Lower leg skin (tissue), 4 donors: Measurements from ENCODE around the gene EPHA1. TPM values are rescaled to one million over a fixed set of nuclear protein-coding genes. Genes with fewer than 3 reads are reported as not detected.
A peak's percentile ranks its signal among the peaks of the same experiment; 100 is the strongest.

Source experiments
- DNase-seq, 2 donors: peaks; one replicate each; pipeline ENCODE4 v3.0.0-alpha.2; 2019; ENCODE audit warnings: low spot score in 2 of 2
- H3K4me3 ChIP-seq: fragments of 200-600 bp; sonication (generic); 2 replicates; pipeline ENCODE4 v1.5.1; 2017; ENCODE audit warnings: mild to moderate bottlenecking, low read depth; ENCODE audit not compliant: poor library complexity, severe bottlenecking
- CTCF ChIP-seq, 3 donors: fragments of 450-650 bp; IDR thresholded peaks; one replicate each; pipeline ENCODE4 v1.5.1; 2016; ENCODE audit warnings: antibody characterized with exemption in 3 of 3, mild to moderate bottlenecking in 3 of 3, moderate library complexity in 2 of 3
- POLR2A ChIP-seq, 2 donors: fragments of 450-650 bp; IDR thresholded peaks; one replicate each; pipeline ENCODE4 v1.6.1; 2016 to 2017; ENCODE audit warnings: antibody characterized with exemption in 2 of 2, mild to moderate bottlenecking in 1 of 2, moderate library complexity in 1 of 2
- WGBS, 2 donors: methylation state at CpG; one replicate each; pipeline ENCODE4 v1.1.5; 2018; 5-methylcytosine and 5-hydroxymethylcytosine counted together
- intact Hi-C: fragments of 100-400 bp; cut with DNase I; formaldehyde crosslinking; loops from one replicate; pipeline ENCODE4 v1.15.0; 2023; ENCODE audit warnings: low total_unique reads
- total RNA-seq, 4 donors: library from RNA; depleted of rRNA; stranded (reverse); fragments of >200 nt; gene quantifications; one replicate each; pipeline ENCODE4 v1.1.0, GENCODE V29; 2016

The EPHA1 gene
- total RNA-seq, 4 donors from 2014 or later: 51.7 to 94.5 (median 64.2) TPM

GRCh38 chr7:143383642-143383957 lies 25.1 kb downstream of the EPHA1 start:
- intact Hi-C loops: no loop called here
- TF ChIP-seq POLR2A (IDR thresholded peaks at IDR 0.05) (no peak), CTCF (IDR thresholded peaks at IDR 0.05) (no peak)
- H3K4me3 ChIP-seq: no peak overlapping the region
- peak in 1 of 2 donors; percentile 80 for DNase-seq
- 30 to 40% methylated on average over 1 of the region's 1 CpG for WGBS, 2 donors

DNA sequence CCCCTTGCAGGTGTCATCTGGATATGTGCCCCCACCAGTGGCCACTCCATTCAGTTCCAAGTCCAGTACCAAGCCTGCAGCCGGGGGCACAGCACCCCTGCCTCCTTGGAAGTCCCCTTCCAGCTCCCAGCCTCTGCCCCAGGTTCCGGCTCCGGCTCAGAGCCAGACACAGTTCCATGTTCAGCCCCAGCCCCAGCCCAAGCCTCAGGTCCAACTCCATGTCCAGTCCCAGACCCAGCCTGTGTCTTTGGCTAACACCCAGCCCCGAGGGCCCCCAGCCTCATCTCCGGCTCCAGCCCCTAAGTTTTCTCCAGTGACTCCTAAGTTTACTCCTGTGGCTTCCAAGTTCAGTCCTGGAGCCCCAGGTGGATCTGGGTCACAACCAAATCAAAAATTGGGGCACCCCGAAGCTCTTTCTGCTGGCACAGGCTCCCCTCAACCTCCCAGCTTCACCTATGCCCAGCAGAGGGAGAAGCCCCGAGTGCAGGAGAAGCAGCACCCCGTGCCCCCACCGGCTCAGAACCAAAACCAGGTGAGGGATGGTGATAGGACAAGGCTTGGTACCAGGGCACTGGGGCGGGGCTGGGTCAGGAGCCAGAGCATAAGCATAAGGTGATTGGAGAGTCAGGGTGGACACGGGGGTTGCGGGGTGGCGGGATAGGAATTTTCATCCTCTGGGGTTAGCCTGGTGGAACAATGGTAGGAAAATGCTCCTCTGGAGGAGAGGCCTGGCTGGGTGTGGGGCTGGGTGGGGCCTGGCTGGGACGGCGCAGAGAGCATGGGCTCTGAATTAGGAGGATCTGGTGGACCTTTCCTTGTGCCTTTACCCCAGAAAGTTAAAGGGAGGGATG lies 25.6 kb downstream of the EPHA1 start:
- intact Hi-C loops: no loop called here
- TF ChIP-seq CTCF (IDR thresholded peaks at IDR 0.05): no peak
- TF ChIP-seq POLR2A (IDR thresholded peaks at IDR 0.05): no peak
- H3K4me3 ChIP-seq: peak overlapping the region; percentile 89
- DNase-seq: peak in 1 of 2 donors; percentile 87
- WGBS, 2 donors: 73 to 78% methylated on average over 15 of the region's 15 CpGs

DNA sequence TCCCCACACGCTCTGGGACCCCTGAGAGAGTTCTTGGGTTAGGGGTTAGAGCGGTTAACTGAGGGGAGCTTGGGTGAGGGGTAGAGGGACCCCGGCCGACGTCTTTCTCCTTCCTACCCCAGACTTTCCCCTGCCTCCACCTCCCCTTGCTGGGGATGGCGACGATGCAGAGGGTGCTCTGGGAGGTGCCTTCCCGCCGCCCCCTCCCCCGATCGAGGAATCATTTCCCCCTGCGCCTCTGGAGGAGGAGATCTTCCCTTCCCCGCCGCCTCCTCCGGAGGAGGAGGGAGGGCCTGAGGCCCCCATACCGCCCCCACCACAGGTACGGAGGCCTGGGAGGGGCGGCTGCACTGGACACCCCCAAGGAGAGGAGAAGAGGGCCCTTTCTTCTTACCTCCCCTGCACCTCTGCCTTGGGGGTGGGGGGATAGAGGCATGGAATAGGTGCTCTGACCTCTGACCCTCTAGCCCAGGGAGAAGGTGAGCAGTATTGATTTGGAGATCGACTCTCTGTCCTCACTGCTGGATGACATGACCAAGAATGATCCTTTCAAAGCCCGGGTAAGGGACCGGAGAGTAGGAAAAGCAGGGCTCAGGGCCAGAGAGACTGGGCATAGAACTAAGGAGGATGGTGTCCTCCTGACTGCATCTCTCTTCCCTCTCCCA lies 26.4 kb downstream of the EPHA1 start:
- WGBS, 2 donors: 20 to 28% methylated on average over 9 to 15 of the region's 21 CpGs
- H3K4me3 ChIP-seq: peak overlapping the region; percentile 89
- peak in 1 of 2 donors; percentile 84 for DNase-seq
- intact Hi-C loops: no loop called here
- no peak for TF ChIP-seq POLR2A (IDR thresholded peaks at IDR 0.05)

GRCh38 chr7:143381427-143382125 lies 27.1 kb downstream of the EPHA1 start:
- H3K4me3 ChIP-seq: peak overlapping the region; percentile 89
- WGBS, 2 donors: 0 to 1% methylated on average over 44 to 48 of the region's 64 CpGs
- intact Hi-C loops: no loop called here
- DNase-seq: peak; percentile 74 to 96
- TF ChIP-seq POLR2A (IDR thresholded peaks at IDR 0.05) (no peak), CTCF (IDR thresholded peaks at IDR 0.05) (no peak)

DNA sequence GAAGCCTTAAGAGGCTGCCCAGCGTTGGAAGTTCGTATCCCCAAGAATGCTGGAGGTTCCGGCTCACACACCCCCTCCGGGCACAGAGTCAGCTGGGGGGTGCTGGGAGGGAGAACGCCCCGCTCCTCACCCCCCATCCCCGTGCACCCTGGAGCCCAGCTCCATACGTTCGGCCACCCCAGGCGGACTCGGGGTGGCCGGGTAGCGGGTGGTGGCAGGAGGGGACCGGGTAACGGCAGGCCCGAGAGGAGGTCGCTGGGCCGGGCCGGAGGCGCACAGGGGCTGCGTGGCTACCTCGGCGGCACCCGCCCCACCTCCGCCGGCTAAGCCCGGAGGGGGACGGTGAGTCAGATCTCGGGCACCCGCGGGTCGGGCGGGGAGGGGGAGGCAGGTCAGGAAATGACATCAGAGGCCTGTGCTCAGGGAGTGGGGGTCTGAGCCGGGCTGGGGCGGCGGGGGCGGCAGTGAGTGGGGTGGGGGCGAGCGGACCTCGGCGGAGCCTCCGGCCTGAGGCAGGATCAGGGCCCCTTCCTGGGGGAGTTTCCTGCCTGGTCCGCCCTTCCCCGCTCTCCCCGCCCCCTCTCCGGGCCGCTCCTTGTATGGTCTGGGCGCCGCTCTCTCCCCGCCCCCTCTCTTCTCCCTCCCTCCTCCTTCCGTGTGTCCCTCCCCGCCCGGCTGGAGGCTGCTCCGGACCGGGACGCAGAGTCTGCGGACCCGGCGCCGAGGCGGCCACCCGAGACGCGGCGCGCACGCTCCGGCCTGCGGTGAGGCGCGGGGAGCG lies 27.8 kb downstream of the EPHA1 start, which contains the start of gene ZYX:
Gene ZYX (plus strand): TSS at position 700 of the 781 bp plus-strand sequence. CDS start 227 bp downstream, outside the sequence.
- TF ChIP-seq POLR2A (IDR thresholded peaks at IDR 0.05) (peak in 1 of 2 donors; percentile 74), CTCF (IDR thresholded peaks at IDR 0.05) (no peak)
- intact Hi-C loops: no loop called here
- 1% methylated on average over 23 to 36 of the region's 72 CpGs for WGBS, 2 donors
- DNase-seq: peak; percentile 93 to 99
- peak within 1 kb of the TSS; percentile 89 for H3K4me3 ChIP-seq
